Vagina (tissue), 2 donors: ENCODE measurements around the gene FYCO1. TPM values are rescaled to one million over a fixed set of nuclear protein-coding genes. Genes with fewer than 3 reads are reported as not detected.
"Not testable (repeated sequence)": the region's sequence is repeated elsewhere in the genome, so short reads cannot be mapped to it uniquely, and the experiment has no call there.

Experiments
- DNase-seq, 2 donors: peaks; one replicate each; pipeline ENCODE4 v3.0.0-alpha.2; 2017; ENCODE audit errors: extremely low spot score in 2 of 2
- H3K27ac ChIP-seq: fragments of 200-600 bp; sonication (generic); one replicate; pipeline ENCODE4 v1.5.1; 2019
- H3K27me3 ChIP-seq: fragments of 200-600 bp; sonication (generic); one replicate; pipeline ENCODE4 v1.5.1; 2019
- H3K36me3 ChIP-seq, 2 donors: fragments of 200-600 bp; sonication (generic); one replicate each; pipeline ENCODE4 v1.5.1; 2017 to 2019
- H3K4me1 ChIP-seq: fragments of 200-600 bp; sonication (generic); one replicate; pipeline ENCODE4 v1.5.1; 2019
- H3K4me3 ChIP-seq, 2 donors: fragments of 200-600 bp; sonication (generic); 1 replicate in 1 of 2; 2 replicates in 1 of 2; pipeline ENCODE4 v1.5.1; 2016 to 2019
- H3K9me3 ChIP-seq: fragments of 200-600 bp; sonication (generic); one replicate; pipeline ENCODE4 v1.5.1; 2019
- POLR2A ChIP-seq, 2 donors: fragments of 450-650 bp; IDR thresholded peaks; one replicate each; pipeline ENCODE4 v1.6.1; 2017; ENCODE audit warnings: antibody characterized with exemption in 2 of 2, mild to moderate bottlenecking in 2 of 2, moderate library complexity in 2 of 2
- POLR2AphosphoS5 ChIP-seq, 2 donors: sonication (generic); formaldehyde crosslinking; IDR thresholded peaks; one replicate each; pipeline ENCODE4 v1.9.0; 2017; ENCODE audit warnings: antibody characterized with exemption in 2 of 2, mild to moderate bottlenecking in 2 of 2, low read depth in 1 of 2; ENCODE audit not compliant: insufficient read depth in 1 of 2
- intact Hi-C: fragments of 100-400 bp; cut with DNase I; formaldehyde crosslinking; loops from one replicate; pipeline ENCODE4 v1.15.1; 2023
- total RNA-seq: library from RNA; depleted of rRNA; stranded (reverse); fragments of >200 nt; gene quantifications from one replicate; pipeline ENCODE4 v1.2.3, GENCODE V29; 2016
- TF ChIP-seq, protein P1 (sequence below), 3 experiments: fragments of 450-650 bp in 2 of 3; fragments of 200-600 bp in 1 of 3; sonication (generic) in 1 of 3; IDR thresholded peaks; one replicate each; pipeline ENCODE4 v1.5.1; 2017 to 2019; ENCODE audit warnings: antibody characterized with exemption in 3 of 3, mild to moderate bottlenecking in 2 of 3, moderate library complexity in 2 of 3

FYCO1 gene
- total RNA-seq, 1 donor from 2014 or later = 45.7 TPM

GRCh38 chr3:45997942-45998341 is 2.3 kb upstream of the FYCO1 start:
- TF ChIP-seq POLR2A (IDR thresholded peaks at IDR 0.05) (no peak), POLR2AphosphoS5 (IDR thresholded peaks at IDR 0.05; ENCODE audit: insufficient read depth in 1 of 2, low read depth in 1 of 2) (no peak)
- TF ChIP-seq, protein P1, sequence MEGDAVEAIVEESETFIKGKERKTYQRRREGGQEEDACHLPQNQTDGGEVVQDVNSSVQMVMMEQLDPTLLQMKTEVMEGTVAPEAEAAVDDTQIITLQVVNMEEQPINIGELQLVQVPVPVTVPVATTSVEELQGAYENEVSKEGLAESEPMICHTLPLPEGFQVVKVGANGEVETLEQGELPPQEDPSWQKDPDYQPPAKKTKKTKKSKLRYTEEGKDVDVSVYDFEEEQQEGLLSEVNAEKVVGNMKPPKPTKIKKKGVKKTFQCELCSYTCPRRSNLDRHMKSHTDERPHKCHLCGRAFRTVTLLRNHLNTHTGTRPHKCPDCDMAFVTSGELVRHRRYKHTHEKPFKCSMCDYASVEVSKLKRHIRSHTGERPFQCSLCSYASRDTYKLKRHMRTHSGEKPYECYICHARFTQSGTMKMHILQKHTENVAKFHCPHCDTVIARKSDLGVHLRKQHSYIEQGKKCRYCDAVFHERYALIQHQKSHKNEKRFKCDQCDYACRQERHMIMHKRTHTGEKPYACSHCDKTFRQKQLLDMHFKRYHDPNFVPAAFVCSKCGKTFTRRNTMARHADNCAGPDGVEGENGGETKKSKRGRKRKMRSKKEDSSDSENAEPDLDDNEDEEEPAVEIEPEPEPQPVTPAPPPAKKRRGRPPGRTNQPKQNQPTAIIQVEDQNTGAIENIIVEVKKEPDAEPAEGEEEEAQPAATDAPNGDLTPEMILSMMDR (IDR thresholded peaks at IDR 0.05) = no peak
- DNase-seq = no peak
- Histone ChIP-seq H3K36me3 (no peaks in the 10 kb centered on the region), H3K27me3 (no peaks in the 10 kb centered on the region), H3K4me3 (no peak overlapping the region), H3K4me1 (peaks cover 19% of the 10 kb centered on the region), H3K9me3 (no peaks in the 10 kb centered on the region), H3K27ac (no peak overlapping the region)
- intact Hi-C loops = no loop called here

- H3K36me3 ChIP-seq, H3K27me3 ChIP-seq, H3K9me3 ChIP-seq, DNase-seq, H3K27ac ChIP-seq, intact Hi-C loops, H3K4me3 ChIP-seq: not testable (repeated sequence)
- peaks cover 24% of the 10 kb centered on the region for H3K4me1 ChIP-seq
These were observed 1.9 kb upstream of the FYCO1 start for GRCh38 chr3:45997499-45997898.

DNA sequence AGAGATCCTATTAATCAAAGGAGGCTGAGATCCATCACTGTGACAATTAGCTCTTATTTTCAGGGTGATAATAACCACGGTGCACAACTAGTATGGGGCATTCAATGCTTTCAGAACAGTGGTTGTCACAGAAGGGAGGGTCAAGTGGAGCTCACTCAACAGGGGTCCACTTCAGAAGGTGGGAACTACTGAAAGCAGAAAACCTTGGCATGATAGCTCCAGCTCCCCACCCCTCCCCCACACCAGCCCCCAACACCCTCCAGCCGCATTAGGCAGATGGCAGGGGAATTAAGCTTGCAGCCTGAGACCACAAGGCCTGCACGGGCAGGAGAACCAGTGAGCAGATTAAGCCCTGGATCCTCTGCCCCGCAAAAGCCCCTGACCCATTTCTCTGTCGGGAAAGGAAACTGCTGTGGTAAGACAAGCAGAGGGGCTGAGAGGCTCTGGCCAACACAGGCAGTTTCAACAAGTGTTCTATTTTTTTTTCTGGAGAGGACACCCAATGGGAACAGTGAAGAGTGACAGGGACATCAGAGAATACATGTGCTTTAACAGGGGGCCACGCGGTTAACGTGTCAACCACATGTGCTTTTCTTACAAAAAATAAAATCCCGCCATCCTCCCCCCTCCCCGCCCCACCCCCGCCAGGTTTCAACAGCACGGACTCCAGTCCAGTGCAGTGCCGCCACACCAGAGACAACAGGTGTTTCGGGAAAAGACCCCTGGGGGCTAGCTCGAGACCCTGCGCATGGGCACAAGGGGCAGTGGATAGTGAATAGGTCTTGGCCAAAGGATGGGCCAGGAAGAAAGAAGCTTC is 997 bp downstream of the FYCO1 start:
- TF ChIP-seq POLR2AphosphoS5 (IDR thresholded peaks at IDR 0.05; ENCODE audit: insufficient read depth in 1 of 2, low read depth in 1 of 2) = no peak
- TF ChIP-seq, protein P1 (IDR thresholded peaks at IDR 0.05) = no peak
- Histone ChIP-seq H3K9me3 (no peaks in the 10 kb centered on the region), H3K4me3 (peak overlapping the region; percentile 69 to 94), H3K36me3 (no peaks in the 10 kb centered on the region), H3K27ac (peak overlapping the region; percentile 97), H3K4me1 (peaks cover 49% of the 10 kb centered on the region), H3K27me3 (no peaks in the 10 kb centered on the region)
- no peak for DNase-seq
- intact Hi-C loops = no loop called here

DNA sequence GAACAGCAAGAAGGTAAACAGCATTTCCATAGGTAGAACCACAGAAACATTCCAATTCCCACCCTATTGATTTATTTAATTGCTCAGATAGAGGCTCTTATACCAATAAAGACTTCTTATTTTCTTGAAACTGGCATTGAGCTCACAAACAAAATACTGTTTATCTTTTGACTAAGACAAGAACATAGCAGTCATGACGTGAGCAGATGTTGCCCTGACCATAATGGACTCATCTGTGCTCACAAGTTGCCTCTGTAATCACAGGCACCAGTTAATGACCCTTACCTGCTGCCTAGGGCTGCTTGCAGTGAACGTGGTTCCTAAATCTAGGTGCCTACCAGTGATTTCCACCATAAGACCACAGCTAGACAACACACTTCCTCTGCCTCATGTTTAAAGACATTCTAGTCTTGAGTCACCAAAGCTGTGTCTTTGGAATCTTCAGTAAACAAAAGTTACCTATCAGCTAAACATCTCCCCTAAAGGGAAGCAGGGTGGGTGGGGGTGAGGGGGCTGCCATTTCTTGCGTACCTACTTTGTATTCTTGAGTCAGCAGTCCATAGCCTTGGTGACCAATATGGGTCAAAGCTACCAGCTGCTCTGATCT is 2.1 kb downstream of the FYCO1 start:
- Histone ChIP-seq H3K27me3 (no peaks in the 10 kb centered on the region), H3K4me3 (no peak overlapping the region), H3K36me3 (no peaks in the 10 kb centered on the region), H3K27ac (peak overlapping the region; percentile 61), H3K4me1 (peaks cover 60% of the 10 kb centered on the region), H3K9me3 (no peaks in the 10 kb centered on the region)
- TF ChIP-seq POLR2A (IDR thresholded peaks at IDR 0.05) (no peak), POLR2AphosphoS5 (IDR thresholded peaks at IDR 0.05; ENCODE audit: insufficient read depth in 1 of 2, low read depth in 1 of 2) (no peak)
- TF ChIP-seq, protein P1 (IDR thresholded peaks at IDR 0.05) = no peak
- DNase-seq = no peak
- intact Hi-C loops = no loop called here

DNA sequence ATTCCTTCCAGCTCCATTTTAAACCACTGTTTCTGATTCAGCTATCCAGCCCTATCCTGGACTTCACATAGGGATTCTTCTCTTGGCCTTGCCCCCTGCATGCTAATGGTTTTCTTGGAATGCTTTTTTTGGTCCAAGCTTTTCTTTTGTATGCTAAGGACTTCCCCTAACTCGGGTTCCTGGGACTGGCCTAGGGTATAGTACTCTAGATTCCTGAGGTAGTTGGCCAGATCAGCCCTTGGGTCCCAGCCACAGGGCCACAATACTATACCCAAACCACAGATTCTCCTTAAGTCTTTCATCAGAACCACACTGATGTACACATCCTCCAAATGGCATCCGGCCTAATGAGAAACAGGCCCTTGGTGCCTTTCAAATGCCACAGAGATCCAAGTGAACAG is 2.8 kb downstream of the FYCO1 start:
- H3K9me3 ChIP-seq = no peaks in the 10 kb centered on the region
- no peaks in the 10 kb centered on the region for H3K36me3 ChIP-seq
- intact Hi-C loops = no loop called here
- H3K4me1 ChIP-seq = peaks cover 67% of the 10 kb centered on the region
- no peak for DNase-seq
- no peaks in the 10 kb centered on the region for H3K27me3 ChIP-seq
- TF ChIP-seq, protein P1 (IDR thresholded peaks at IDR 0.05) = no peak
- H3K4me3 ChIP-seq = no peak overlapping the region
- peak overlapping the region; percentile 61 for H3K27ac ChIP-seq
